ENCODE results near the gene PVALB. TPM values are rescaled to one million over a fixed set of nuclear protein-coding genes. Genes with fewer than 3 reads are reported as not detected.

Gene PVALB
- total and polyA plus RNA-seq, 2 donors (not counting 3 experiments of a cell fraction or from before 2014, with no cell fraction given), result not detected

- ChIA-PET CTCF (interaction anchor here (0.7 to 6.5 kb wide), 8 partner anchors 8 to 312 kb away, joined by 3 to 149 read pairs (median 4); no protein-coding TSS in a partner anchor), POLR2A (no interaction called here)
- Histone ChIP-seq H3K9ac (replicated peaks; ENCODE audit: extremely low read depth, insufficient read depth, low read length) (no peak overlapping the region), H3K9me1 (replicated peaks; ENCODE audit: control insufficient read depth, extremely low read depth, insufficient read depth, low read length) (no peaks in the 10 kb centered on the region), H2AFZ (ENCODE audit: low read depth, low read length) (no peak overlapping the region), H3K9me3 (replicated peaks; ENCODE audit: control insufficient read depth, insufficient read depth, low read length) (no peaks in the 10 kb centered on the region), H3K4me3 (replicated peaks in 1 of 3; ENCODE audit: insufficient read depth in 1 of 3, low read depth in 1 of 3, low read length in 3 of 3) (no peak overlapping the region), H4K20me1 (replicated peaks; ENCODE audit: control insufficient read depth, extremely low read depth, insufficient read depth, low read length) (no peaks in the 10 kb centered on the region), H3K79me2 (ENCODE audit: control insufficient read depth, insufficient read depth, low read length) (no peaks in the 10 kb centered on the region), H3K4me2 (ENCODE audit: insufficient read depth, low read length) (no peak overlapping the region), H3K4me1 (ENCODE audit: control insufficient read depth, extremely low read depth, insufficient read depth, low read length) (no peaks in the 10 kb centered on the region), H3K27me3 (ENCODE audit: control insufficient read depth in 2 of 2, insufficient read depth in 2 of 2, low read length in 2 of 2) (peaks cover 7 to 9% of the 10 kb centered on the region in 2 experiments), H3K27ac (ENCODE audit: insufficient read depth, low read depth, low read length) (no peak overlapping the region), H3K36me3 (ENCODE audit: control insufficient read depth in 2 of 2, extremely low read depth in 1 of 2, insufficient read depth in 2 of 2, low read length in 2 of 2) (no peaks in the 10 kb centered on the region)
- no peak for DNase-seq (ENCODE audit: low read depth, low spot score)
- BruUV-seq (replicated peaks), result no TSS peak
- no peak for FAIRE-seq
- TF ChIP-seq EZH2 (IDR thresholded peaks at IDR 0.05; ENCODE audit: borderline replicate concordance, low read depth, low read length, severe bottlenecking) (no peak), JUN (IDR thresholded peaks at IDR 0.05; ENCODE audit: borderline replicate concordance, insufficient read depth, insufficient read length, low read depth) (no peak), CTCF (IDR thresholded peaks at IDR 0.05; ENCODE audit: extremely low read depth in 1 of 2, insufficient read depth in 1 of 2, low read depth in 1 of 2, low read length in 2 of 2) (no peak), FOS (IDR thresholded peaks at IDR 0.05; ENCODE audit: borderline replicate concordance, insufficient read depth, low read length) (no peak), POLR2A (IDR thresholded peaks at IDR 0.05; ENCODE audit: low read depth, low read length) (no peak), POLR2AphosphoS5 (IDR thresholded peaks at IDR 0.05; ENCODE audit: insufficient read depth, low read depth, low read length) (no peak), MYC (IDR thresholded peaks at IDR 0.05; ENCODE audit: low read depth, low read length) (no peak), GATA2 (IDR thresholded peaks at IDR 0.05; ENCODE audit: insufficient read depth, insufficient read length, low read depth, low read length) (no peak), MAX (IDR thresholded peaks at IDR 0.05; ENCODE audit: insufficient read depth, insufficient read length) (no peak)
- dilution Hi-C loops (cut with MboI; ENCODE audit: extremely low pct_ligation_motif_present, low sequenced_read_pairs), result no loop called here
- intact Hi-C loops (cut with micrococcal nuclease), result no loop called here
Observed at GRCh38 chr22:36858966-36859365, 42.1 kb upstream of the PVALB start.
